GM18511 (cell line): ENCODE measurements around the gene CNTN4.

ENCODE experiments used
- ATAC-seq: cut with Tn5 transposase; IDR thresholded peaks from one replicate; pipeline ENCODE4 v1.9.1; 2021; ENCODE audit warnings: mild to moderate bottlenecking, moderate library complexity; ENCODE audit not compliant: unreplicated experiment

The CNTN4 gene

GRCh38 chr3:2375376-2375775, 276.7 kb downstream of the CNTN4 start:
- ATAC-seq = no peak

- no peak for ATAC-seq
Observed at GRCh38 chr3:2377281-2377680, 278.6 kb downstream of the CNTN4 start.

- ATAC-seq = no peak
Observed at GRCh38 chr3:2390926-2391532, 292.4 kb downstream of the CNTN4 start.

- ATAC-seq = no peak
Observed at GRCh38 chr3:2391896-2392295, 293.2 kb downstream of the CNTN4 start.

GRCh38 chr3:2392981-2393380, 294.3 kb downstream of the CNTN4 start:
- ATAC-seq = no peak

GRCh38 chr3:2415083-2415482, 316.4 kb downstream of the CNTN4 start:
- ATAC-seq = no peak

- no peak for ATAC-seq
Observed at GRCh38 chr3:2420919-2421318, 322.3 kb downstream of the CNTN4 start.

GRCh38 chr3:2423143-2423542, 324.5 kb downstream of the CNTN4 start:
- no peak for ATAC-seq

- ATAC-seq = no peak
Observed at GRCh38 chr3:2441558-2441957, 342.9 kb downstream of the CNTN4 start.

GRCh38 chr3:2446146-2446545, 347.5 kb downstream of the CNTN4 start:
- no peak for ATAC-seq

- ATAC-seq = no peak
Observed at GRCh38 chr3:2452249-2452648, 353.6 kb downstream of the CNTN4 start.

- ATAC-seq = no peak
Observed at GRCh38 chr3:2454865-2455264, 356.2 kb downstream of the CNTN4 start.

GRCh38 chr3:2456788-2457187, 358.1 kb downstream of the CNTN4 start:
- ATAC-seq = no peak

GRCh38 chr3:2458816-2459215, 360.1 kb downstream of the CNTN4 start:
- no peak for ATAC-seq

GRCh38 chr3:2465842-2466241, 367.2 kb downstream of the CNTN4 start:
- ATAC-seq = no peak

- no peak for ATAC-seq
Observed at GRCh38 chr3:2468816-2469215, 370.1 kb downstream of the CNTN4 start.

- ATAC-seq = no peak
Observed at GRCh38 chr3:2476996-2477395, 378.3 kb downstream of the CNTN4 start.

GRCh38 chr3:2477620-2478019, 379.0 kb downstream of the CNTN4 start:
- ATAC-seq = no peak

- ATAC-seq = no peak
Observed at GRCh38 chr3:2484162-2485026, 385.7 kb downstream of the CNTN4 start.

- no peak for ATAC-seq
Observed at GRCh38 chr3:2485027-2485375, 386.3 kb downstream of the CNTN4 start.

GRCh38 chr3:2495746-2496145, 397.1 kb downstream of the CNTN4 start:
- no peak for ATAC-seq

GRCh38 chr3:2504912-2505311, 406.2 kb downstream of the CNTN4 start:
- ATAC-seq = no peak

- no peak for ATAC-seq
Observed at GRCh38 chr3:2506776-2507175, 408.1 kb downstream of the CNTN4 start.
